Measurements from ENCODE around the gene PCP4L1.
"Not testable (repeated sequence)": the region's sequence is repeated elsewhere in the genome, so short reads cannot be mapped to it uniquely, and the experiment has no call there.

The PCP4L1 gene

GRCh38 chr1:161229896-161230295 is 28.6 kb upstream of the PCP4L1 start:
- no peak for DNase-seq

- DNase-seq: no peak
Measured at GRCh38 chr1:161230762-161231161, 27.8 kb upstream of the PCP4L1 start.

GRCh38 chr1:161233102-161233501 is 25.4 kb upstream of the PCP4L1 start:
- no peak for DNase-seq

- no peak for DNase-seq
Measured at GRCh38 chr1:161235957-161236775, 22.4 kb upstream of the PCP4L1 start.

GRCh38 chr1:161238039-161238473 is 20.5 kb upstream of the PCP4L1 start, which contains the start of gene NR1I3:
TSS of gene NR1I3 (minus strand) at chr1:161238203. CDS start at chr1:161236565, 1,638 bp downstream.
- DNase-seq: no peak

GRCh38 chr1:161241682-161242081 is 16.9 kb upstream of the PCP4L1 start:
- DNase-seq: no peak

- no peak for DNase-seq
Measured at GRCh38 chr1:161242313-161242712, 16.2 kb upstream of the PCP4L1 start.

- no peak for DNase-seq
Measured at GRCh38 chr1:161244888-161245287, 13.7 kb upstream of the PCP4L1 start.

- DNase-seq: not testable (repeated sequence)
Measured at GRCh38 chr1:161250100-161250499, 8.4 kb upstream of the PCP4L1 start.

- DNase-seq: no peak
Measured at GRCh38 chr1:161250829-161251228, 7.7 kb upstream of the PCP4L1 start.

GRCh38 chr1:161251579-161251978 is 7.0 kb upstream of the PCP4L1 start:
- DNase-seq: no peak

GRCh38 chr1:161255302-161255701 is 3.2 kb upstream of the PCP4L1 start:
- DNase-seq: not testable (repeated sequence)

GRCh38 chr1:161255955-161256520 is 2.5 kb upstream of the PCP4L1 start:
- DNase-seq: not testable (repeated sequence)

GRCh38 chr1:161257109-161257508 is 1.4 kb upstream of the PCP4L1 start:
- DNase-seq: not testable (repeated sequence)

GRCh38 chr1:161259345-161259702 is 779 bp downstream of the PCP4L1 start:
- DNase-seq: no peak

- DNase-seq: no peak
Measured at GRCh38 chr1:161259765-161260164, 1.2 kb downstream of the PCP4L1 start.

- DNase-seq: no peak
Measured at GRCh38 chr1:161260376-161261260, 2.1 kb downstream of the PCP4L1 start.

- no peak for DNase-seq
Measured at GRCh38 chr1:161261261-161262235, 3.0 kb downstream of the PCP4L1 start.

- DNase-seq: no peak
Measured at GRCh38 chr1:161265305-161265704, 6.8 kb downstream of the PCP4L1 start.

GRCh38 chr1:161266202-161266601 is 7.7 kb downstream of the PCP4L1 start:
- DNase-seq: no peak

GRCh38 chr1:161266836-161267235 is 8.3 kb downstream of the PCP4L1 start:
- DNase-seq: no peak

- no peak for DNase-seq
Measured at GRCh38 chr1:161267321-161267720, 8.8 kb downstream of the PCP4L1 start.
